ENCODE measurements around the gene IL1R2.

Gene IL1R2

GRCh38 chr2:101989740-101990460 is 1.9 kb upstream of the IL1R2 start:
- Histone ChIP-seq H3K9me3 (ENCODE audit: insufficient read depth, low read length) (no peaks in the 10 kb centered on the region), H4K20me1 (ENCODE audit: insufficient read depth, low read length) (no peaks in the 10 kb centered on the region), H3K79me2 (ENCODE audit: low read length) (no peaks in the 10 kb centered on the region), H3K36me3 (replicated peaks; ENCODE audit: low read depth, low read length) (no peaks in the 10 kb centered on the region), H3K9ac (ENCODE audit: low read length) (peak overlapping the region; percentile 30; the same call in 1 of the 2 replicates), H2AFZ (ENCODE audit: low read depth, low read length) (no peak overlapping the region), H3K4me2 (ENCODE audit: low read length) (peak overlapping the region; percentile 72), H3K4me1 (ENCODE audit: low read length) (peaks cover 48% of the 10 kb centered on the region), H3K4me3 (ENCODE audit: low read length) (peak overlapping the region; percentile 47), H3K27ac (ENCODE audit: low read length) (peak overlapping the region; percentile 41), H3K27me3 (ENCODE audit: low read depth, low read length) (no peaks in the 10 kb centered on the region)
- no peak for TF ChIP-seq EZH2phosphoT487 (IDR thresholded peaks at IDR 0.05; ENCODE audit: low read depth)
- TF ChIP-seq, protein P1, sequence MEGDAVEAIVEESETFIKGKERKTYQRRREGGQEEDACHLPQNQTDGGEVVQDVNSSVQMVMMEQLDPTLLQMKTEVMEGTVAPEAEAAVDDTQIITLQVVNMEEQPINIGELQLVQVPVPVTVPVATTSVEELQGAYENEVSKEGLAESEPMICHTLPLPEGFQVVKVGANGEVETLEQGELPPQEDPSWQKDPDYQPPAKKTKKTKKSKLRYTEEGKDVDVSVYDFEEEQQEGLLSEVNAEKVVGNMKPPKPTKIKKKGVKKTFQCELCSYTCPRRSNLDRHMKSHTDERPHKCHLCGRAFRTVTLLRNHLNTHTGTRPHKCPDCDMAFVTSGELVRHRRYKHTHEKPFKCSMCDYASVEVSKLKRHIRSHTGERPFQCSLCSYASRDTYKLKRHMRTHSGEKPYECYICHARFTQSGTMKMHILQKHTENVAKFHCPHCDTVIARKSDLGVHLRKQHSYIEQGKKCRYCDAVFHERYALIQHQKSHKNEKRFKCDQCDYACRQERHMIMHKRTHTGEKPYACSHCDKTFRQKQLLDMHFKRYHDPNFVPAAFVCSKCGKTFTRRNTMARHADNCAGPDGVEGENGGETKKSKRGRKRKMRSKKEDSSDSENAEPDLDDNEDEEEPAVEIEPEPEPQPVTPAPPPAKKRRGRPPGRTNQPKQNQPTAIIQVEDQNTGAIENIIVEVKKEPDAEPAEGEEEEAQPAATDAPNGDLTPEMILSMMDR (IDR thresholded peaks at IDR 0.05; ENCODE audit: low read depth, low read length): no peak

GRCh38 chr2:101993772-101994171 is 2.0 kb downstream of the IL1R2 start:
- Histone ChIP-seq H4K20me1 (ENCODE audit: insufficient read depth, low read length) (no peaks in the 10 kb centered on the region), H3K4me1 (ENCODE audit: low read length) (peaks cover 41% of the 10 kb centered on the region), H3K27me3 (ENCODE audit: low read depth, low read length) (no peaks in the 10 kb centered on the region), H3K4me3 (ENCODE audit: low read length) (no peak overlapping the region), H3K36me3 (replicated peaks; ENCODE audit: low read depth, low read length) (no peaks in the 10 kb centered on the region), H3K27ac (ENCODE audit: low read length) (no peak overlapping the region), H2AFZ (ENCODE audit: low read depth, low read length) (no peak overlapping the region), H3K4me2 (ENCODE audit: low read length) (no peak overlapping the region), H3K9me3 (ENCODE audit: insufficient read depth, low read length) (no peaks in the 10 kb centered on the region), H3K79me2 (ENCODE audit: low read length) (no peaks in the 10 kb centered on the region), H3K9ac (ENCODE audit: low read length) (no peak overlapping the region)
- TF ChIP-seq EZH2phosphoT487 (IDR thresholded peaks at IDR 0.05; ENCODE audit: low read depth): no peak
- TF ChIP-seq, protein P1 (IDR thresholded peaks at IDR 0.05; ENCODE audit: low read depth, low read length): no peak

- Histone ChIP-seq H3K79me2 (ENCODE audit: low read length) (peaks cover 2% of the 10 kb centered on the region), H2AFZ (ENCODE audit: low read depth, low read length) (no peak overlapping the region), H3K4me1 (ENCODE audit: low read length) (peaks cover 41% of the 10 kb centered on the region), H4K20me1 (ENCODE audit: insufficient read depth, low read length) (no peaks in the 10 kb centered on the region), H3K4me3 (ENCODE audit: low read length) (no peak overlapping the region), H3K9ac (ENCODE audit: low read length) (no peak overlapping the region), H3K27me3 (ENCODE audit: low read depth, low read length) (no peaks in the 10 kb centered on the region), H3K4me2 (ENCODE audit: low read length) (no peak overlapping the region), H3K36me3 (replicated peaks; ENCODE audit: low read depth, low read length) (no peaks in the 10 kb centered on the region), H3K9me3 (ENCODE audit: insufficient read depth, low read length) (no peaks in the 10 kb centered on the region), H3K27ac (ENCODE audit: low read length) (no peak overlapping the region)
- no peak for TF ChIP-seq EZH2phosphoT487 (IDR thresholded peaks at IDR 0.05; ENCODE audit: low read depth)
- TF ChIP-seq, protein P1 (IDR thresholded peaks at IDR 0.05; ENCODE audit: low read depth, low read length): no peak
Observed at GRCh38 chr2:101995019-101995418, 3.3 kb downstream of the IL1R2 start.

DNA sequence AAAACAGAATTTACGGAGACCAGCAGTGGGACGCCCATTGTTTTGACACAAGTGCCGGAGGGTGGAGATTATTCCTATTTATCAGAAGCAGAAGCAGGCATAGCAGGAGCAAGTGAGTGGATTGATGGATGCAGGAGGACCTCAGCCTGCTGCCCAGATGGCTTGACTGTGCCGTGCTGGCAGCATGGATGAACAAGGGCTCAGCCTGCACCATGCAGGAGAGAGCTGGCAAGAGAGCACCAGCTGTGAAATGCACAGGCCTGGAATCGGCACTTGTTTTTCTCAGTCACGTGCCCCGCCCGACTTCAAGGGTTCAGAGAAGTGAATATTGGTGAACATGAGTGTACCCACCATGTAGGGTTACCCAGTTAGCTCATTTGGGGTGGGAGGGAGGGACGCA is 4.0 kb downstream of the IL1R2 start:
- peaks cover 6% of the 10 kb centered on the region for H3K79me2 ChIP-seq (ENCODE audit: low read length)
- H3K27ac ChIP-seq (ENCODE audit: low read length): no peak overlapping the region
- no peaks in the 10 kb centered on the region for H3K27me3 ChIP-seq (ENCODE audit: low read depth, low read length)
- H4K20me1 ChIP-seq (ENCODE audit: insufficient read depth, low read length): no peaks in the 10 kb centered on the region
- H3K9me3 ChIP-seq (ENCODE audit: insufficient read depth, low read length): no peaks in the 10 kb centered on the region
- no peak overlapping the region for H3K4me3 ChIP-seq (ENCODE audit: low read length)
- no peaks in the 10 kb centered on the region for H3K36me3 ChIP-seq (replicated peaks; ENCODE audit: low read depth, low read length)
- peaks cover 41% of the 10 kb centered on the region for H3K4me1 ChIP-seq (ENCODE audit: low read length)
- TF ChIP-seq EZH2phosphoT487 (IDR thresholded peaks at IDR 0.05; ENCODE audit: low read depth): no peak
- H3K4me2 ChIP-seq (ENCODE audit: low read length): no peak overlapping the region
- H3K9ac ChIP-seq (ENCODE audit: low read length): no peak overlapping the region
- no peak overlapping the region for H2AFZ ChIP-seq (ENCODE audit: low read depth, low read length)
